T47D (cell line): ENCODE measurements around the gene ERO1A.

ENCODE experiments used
- DNase-seq, 2 experiments: peaks; one replicate each; pipeline versions ENCODE4 v3.0.0 to v3.0.0-alpha.2; 2011 to 2012; ENCODE audit warnings: low read depth in 1 of 2, low spot score in 1 of 2
- JUND ChIP-seq: IDR thresholded peaks from 2 replicates; pipeline ENCODE4 v1.6.1; 2012; ENCODE audit warnings: low read depth
- in situ Hi-C: cut with HindIII; loops from 2 replicates; pipeline ENCODE4 v1.10.0; 2016; ENCODE audit warnings: low sequenced_read_pairs, low pct_unique_long_range_greater_than_20kb

Gene ERO1A

GRCh38 chr14:52640137-52640536 is 55.2 kb downstream of the ERO1A start:
- DNase-seq = no peak
- no peak for TF ChIP-seq JUND
- in situ Hi-C loops = no loop called here

GRCh38 chr14:52619687-52620086 is 75.7 kb downstream of the ERO1A start:
- no peak for DNase-seq
- in situ Hi-C loops = no loop called here
- no peak for TF ChIP-seq JUND

- DNase-seq = no peak
- no peak for TF ChIP-seq JUND
- in situ Hi-C loops = no loop called here
These were observed 76.8 kb downstream of the ERO1A start for GRCh38 chr14:52618602-52619001.

DNA sequence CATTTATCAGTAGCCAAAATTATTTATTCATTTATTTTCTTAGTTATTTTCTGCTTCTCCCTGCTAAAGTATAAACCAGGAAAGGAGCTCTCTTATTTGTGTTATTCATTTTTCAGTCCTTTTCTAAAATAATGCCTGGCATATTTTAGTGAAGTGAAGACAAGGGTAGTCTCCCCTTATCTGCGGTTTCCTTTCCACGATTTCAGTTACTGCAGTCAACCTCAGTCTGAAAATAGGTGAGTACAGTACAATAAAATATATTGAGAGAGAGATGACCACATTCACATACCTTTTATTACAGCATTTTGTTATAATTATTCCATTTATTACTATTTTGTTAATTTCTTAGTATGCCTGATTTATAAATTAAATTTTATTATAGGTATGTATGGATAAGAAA is 85.2 kb downstream of the ERO1A start:
- in situ Hi-C loops = no loop called here
- no peak for DNase-seq
- no peak for TF ChIP-seq JUND

GRCh38 chr14:52609445-52610044 is 85.8 kb downstream of the ERO1A start:
- peak in 1 of 2 experiments; percentile 15 for DNase-seq
- TF ChIP-seq JUND = no peak
- in situ Hi-C loops = no loop called here

DNA sequence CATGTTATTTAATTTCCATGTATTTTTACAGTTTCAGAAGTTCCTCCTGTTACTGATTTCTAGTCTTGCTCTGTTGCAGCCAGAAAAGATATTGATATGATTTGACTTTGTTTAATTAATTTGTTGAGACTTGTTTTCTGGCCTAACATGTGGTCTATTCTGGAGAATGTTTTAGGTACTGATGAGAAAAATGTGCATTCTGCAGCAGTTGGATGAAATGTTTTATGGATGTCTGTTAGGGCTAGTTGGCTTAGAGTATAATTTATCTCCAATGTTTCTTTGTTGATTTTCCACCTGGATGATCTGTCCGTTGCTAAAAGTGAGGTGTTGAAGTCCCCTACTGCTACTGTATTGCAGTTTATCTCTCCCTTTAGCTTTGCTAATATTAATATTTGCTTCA is 88.3 kb downstream of the ERO1A start:
- in situ Hi-C loops = no loop called here
- no peak for TF ChIP-seq JUND
- no peak for DNase-seq

- TF ChIP-seq JUND = no peak
- no peak for DNase-seq
- in situ Hi-C loops = no loop called here
These were observed 93.2 kb downstream of the ERO1A start for GRCh38 chr14:52602131-52602530.

GRCh38 chr14:52599974-52600373 is 95.4 kb downstream of the ERO1A start:
- no peak for TF ChIP-seq JUND
- in situ Hi-C loops = no loop called here
- DNase-seq = no peak

GRCh38 chr14:52598568-52598967 is 96.8 kb downstream of the ERO1A start:
- no peak for TF ChIP-seq JUND
- in situ Hi-C loops = no loop called here
- DNase-seq = no peak

- in situ Hi-C loops = no loop called here
- TF ChIP-seq JUND = no peak
- no peak for DNase-seq
These were observed 98.5 kb downstream of the ERO1A start for GRCh38 chr14:52596861-52597260.

DNA sequence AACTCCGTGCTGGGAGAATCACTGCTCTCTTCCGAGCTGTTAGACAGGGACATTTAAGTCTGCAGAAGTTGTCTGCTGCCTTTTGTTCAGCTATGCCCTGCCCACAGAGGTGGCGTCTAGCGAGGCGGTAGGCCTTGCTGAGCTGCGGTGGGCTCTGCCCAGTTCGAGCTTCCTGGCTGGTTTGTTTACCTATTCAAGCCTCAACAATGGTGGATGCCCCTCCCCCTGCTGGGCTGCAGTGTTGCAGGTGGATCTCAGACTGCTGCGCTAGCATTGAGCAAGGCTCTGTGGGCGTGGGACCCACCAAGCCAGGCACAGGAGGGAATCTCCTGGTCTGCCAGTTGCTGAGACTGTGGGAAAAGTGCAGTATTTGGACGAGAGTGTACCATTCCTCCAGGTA is 99.0 kb downstream of the ERO1A start:
- in situ Hi-C loops = no loop called here
- no peak for TF ChIP-seq JUND
- no peak for DNase-seq

DNA sequence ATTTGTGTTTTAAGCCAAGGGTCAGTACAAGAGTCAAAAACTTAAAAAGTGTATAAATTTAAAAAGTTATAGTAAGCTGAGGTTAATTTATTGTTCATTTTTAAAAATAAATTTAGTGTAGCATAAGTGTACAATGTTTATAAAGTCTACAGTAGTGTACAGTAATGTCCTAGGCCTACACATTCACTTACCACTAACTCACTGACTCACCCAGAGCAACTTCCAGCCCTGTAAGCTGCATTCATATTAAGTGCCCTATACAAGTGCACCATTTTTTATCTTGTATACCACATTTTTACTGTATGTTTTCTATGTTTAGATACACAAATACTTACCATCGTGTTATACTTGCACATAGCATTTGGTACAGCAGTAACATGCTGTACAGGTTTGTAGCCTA is 105.0 kb downstream of the ERO1A start:
- in situ Hi-C loops = no loop called here

More for the DNA sequence above, 105.0 kb downstream of the ERO1A start:
- no peak for DNase-seq
- no peak for TF ChIP-seq JUND
